ENCODE results near the gene NDUFA6.
A peak's percentile ranks its signal among the peaks of the same experiment; 100 is the strongest.
"Not testable (repeated sequence)": the region's sequence is repeated elsewhere in the genome, so short reads cannot be mapped to it uniquely, and the experiment has no call there.

Gene NDUFA6

GRCh38 chr22:42116848-42117424 is 26.4 kb upstream of the NDUFA6 start:
- no peaks in the 10 kb centered on the region for H3K4me1 ChIP-seq (ENCODE audit: control insufficient read depth in 1 of 2, insufficient read depth in 2 of 2, low read length in 2 of 2)
- no peak overlapping the region for H3K14ac ChIP-seq (ENCODE audit: low read length)
- H3K27ac ChIP-seq (ENCODE audit: low read depth, low read length), result no peak overlapping the region
- no peak overlapping the region for H3K4me3 ChIP-seq (ENCODE audit: low read depth, low read length)
- H4K91ac ChIP-seq (ENCODE audit: low read depth, low read length), result no peak overlapping the region
- H2BK5ac ChIP-seq (ENCODE audit: low read depth, low read length, poor library complexity), result no peak overlapping the region
- H3K18ac ChIP-seq (ENCODE audit: low read length), result no peak overlapping the region
- no peak overlapping the region for H2BK12ac ChIP-seq (ENCODE audit: low read length)
- no peaks in the 10 kb centered on the region for H3K79me2 ChIP-seq (ENCODE audit: control insufficient read depth, insufficient read depth, low read length, poor library complexity)
- no peak overlapping the region for H4K12ac ChIP-seq (ENCODE audit: low read depth, low read length)
- no peaks in the 10 kb centered on the region for H3K36me3 ChIP-seq (ENCODE audit: control insufficient read depth in 1 of 2, insufficient read depth in 2 of 2, low read length in 2 of 2)
- no peak overlapping the region for H3K23ac ChIP-seq (ENCODE audit: low read length)
- no peaks in the 10 kb centered on the region for H3K27me3 ChIP-seq (ENCODE audit: insufficient read depth, low read length)
- no peak overlapping the region for H3K9ac ChIP-seq (ENCODE audit: low read length)
- H3K4me2 ChIP-seq (ENCODE audit: low read length), result no peak overlapping the region
- no peaks in the 10 kb centered on the region for H3K79me1 ChIP-seq (ENCODE audit: low read length)
- DNase-seq, result no peak
- WGBS (ENCODE audit: extremely low coverage, insufficient coverage, insufficient read length), result no CpG with 5 or more reads among the region's 4 CpGs
- H3K9me3 ChIP-seq (ENCODE audit: insufficient read depth, low read depth, low read length), result peaks cover 8% of the 10 kb centered on the region
- no peak overlapping the region for H4K8ac ChIP-seq (ENCODE audit: low read depth, low read length)
- H2BK120ac ChIP-seq (ENCODE audit: insufficient read depth, low read length, poor library complexity), result no peak overlapping the region
- no peak overlapping the region for H3K4ac ChIP-seq (ENCODE audit: low read depth, low read length)
- no peak overlapping the region for H2AK5ac ChIP-seq (ENCODE audit: low read length)
- no peak overlapping the region for H2AFZ ChIP-seq (ENCODE audit: insufficient read depth, low read length, poor library complexity)

GRCh38 chr22:42115420-42115830 is 24.9 kb upstream of the NDUFA6 start:
- not testable (repeated sequence) for H3K36me3 ChIP-seq (ENCODE audit: control insufficient read depth in 1 of 2, insufficient read depth in 2 of 2, low read length in 2 of 2); H2AFZ ChIP-seq (ENCODE audit: insufficient read depth, low read length, poor library complexity); H4K91ac ChIP-seq (ENCODE audit: low read depth, low read length); H3K9me3 ChIP-seq (ENCODE audit: insufficient read depth, low read depth, low read length); H3K4me3 ChIP-seq (ENCODE audit: low read depth, low read length); H3K27me3 ChIP-seq (ENCODE audit: insufficient read depth, low read length); H3K9ac ChIP-seq (ENCODE audit: low read length); H3K23ac ChIP-seq (ENCODE audit: low read length); H4K8ac ChIP-seq (ENCODE audit: low read depth, low read length); H2BK12ac ChIP-seq (ENCODE audit: low read length); H3K4ac ChIP-seq (ENCODE audit: low read depth, low read length); H3K18ac ChIP-seq (ENCODE audit: low read length); DNase-seq; H3K27ac ChIP-seq (ENCODE audit: low read depth, low read length); H3K79me1 ChIP-seq (ENCODE audit: low read length); H3K4me2 ChIP-seq (ENCODE audit: low read length); H3K4me1 ChIP-seq (ENCODE audit: control insufficient read depth in 1 of 2, insufficient read depth in 2 of 2, low read length in 2 of 2); H4K12ac ChIP-seq (ENCODE audit: low read depth, low read length); H2BK5ac ChIP-seq (ENCODE audit: low read depth, low read length, poor library complexity); H3K14ac ChIP-seq (ENCODE audit: low read length); H2AK5ac ChIP-seq (ENCODE audit: low read length); H2BK120ac ChIP-seq (ENCODE audit: insufficient read depth, low read length, poor library complexity); H3K79me2 ChIP-seq (ENCODE audit: control insufficient read depth, insufficient read depth, low read length, poor library complexity)
- 100% methylated on average over 3 of the region's 6 CpGs for WGBS (ENCODE audit: extremely low coverage, insufficient coverage, insufficient read length)

- no CpG with 5 or more reads among the region's 7 CpGs for WGBS (ENCODE audit: extremely low coverage, insufficient coverage, insufficient read length)
- Histone ChIP-seq H4K8ac (ENCODE audit: low read depth, low read length) (no peak overlapping the region), H3K27me3 (ENCODE audit: insufficient read depth, low read length) (no peaks in the 10 kb centered on the region)
Measured at GRCh38 chr22:42114721-42115120, 24.1 kb upstream of the NDUFA6 start.

GRCh38 chr22:42112793-42113192 is 22.2 kb upstream of the NDUFA6 start:
- not testable (repeated sequence) for H3K23ac ChIP-seq (ENCODE audit: low read length); H2AFZ ChIP-seq (ENCODE audit: insufficient read depth, low read length, poor library complexity); H2AK5ac ChIP-seq (ENCODE audit: low read length); H3K4me1 ChIP-seq (ENCODE audit: control insufficient read depth in 1 of 2, insufficient read depth in 2 of 2, low read length in 2 of 2); H4K8ac ChIP-seq (ENCODE audit: low read depth, low read length); H3K4me3 ChIP-seq (ENCODE audit: low read depth, low read length); H3K14ac ChIP-seq (ENCODE audit: low read length); H4K12ac ChIP-seq (ENCODE audit: low read depth, low read length); H3K9ac ChIP-seq (ENCODE audit: low read length); H3K79me2 ChIP-seq (ENCODE audit: control insufficient read depth, insufficient read depth, low read length, poor library complexity); H3K27me3 ChIP-seq (ENCODE audit: insufficient read depth, low read length); H3K27ac ChIP-seq (ENCODE audit: low read depth, low read length); H3K36me3 ChIP-seq (ENCODE audit: control insufficient read depth in 1 of 2, insufficient read depth in 2 of 2, low read length in 2 of 2); H2BK12ac ChIP-seq (ENCODE audit: low read length); H3K9me3 ChIP-seq (ENCODE audit: insufficient read depth, low read depth, low read length); H3K4ac ChIP-seq (ENCODE audit: low read depth, low read length); H3K4me2 ChIP-seq (ENCODE audit: low read length); H2BK120ac ChIP-seq (ENCODE audit: insufficient read depth, low read length, poor library complexity); H3K79me1 ChIP-seq (ENCODE audit: low read length); H4K91ac ChIP-seq (ENCODE audit: low read depth, low read length); H3K18ac ChIP-seq (ENCODE audit: low read length); H2BK5ac ChIP-seq (ENCODE audit: low read depth, low read length, poor library complexity)
- no CpG with 5 or more reads among the region's 4 CpGs for WGBS (ENCODE audit: extremely low coverage, insufficient coverage, insufficient read length)
- DNase-seq, result peak in 1 of 2 donors; percentile 35

More at GRCh38 chr22:42114721-42115120, 24.1 kb upstream of the NDUFA6 start:
- Histone ChIP-seq H3K9ac (ENCODE audit: low read length) (no peak overlapping the region), H3K4me3 (ENCODE audit: low read depth, low read length) (no peak overlapping the region), H3K36me3 (ENCODE audit: control insufficient read depth in 1 of 2, insufficient read depth in 2 of 2, low read length in 2 of 2) (no peaks in the 10 kb centered on the region), H3K4me2 (ENCODE audit: low read length) (no peak overlapping the region), H3K27ac (ENCODE audit: low read depth, low read length) (no peak overlapping the region), H3K23ac (ENCODE audit: low read length) (no peak overlapping the region), H4K12ac (ENCODE audit: low read depth, low read length) (no peak overlapping the region), H3K18ac (ENCODE audit: low read length) (no peak overlapping the region), H3K79me2 (ENCODE audit: control insufficient read depth, insufficient read depth, low read length, poor library complexity) (no peaks in the 10 kb centered on the region), H2BK120ac (ENCODE audit: insufficient read depth, low read length, poor library complexity) (no peak overlapping the region), H3K79me1 (ENCODE audit: low read length) (no peaks in the 10 kb centered on the region), H2BK12ac (ENCODE audit: low read length) (no peak overlapping the region), H3K14ac (ENCODE audit: low read length) (no peak overlapping the region), H3K4me1 (ENCODE audit: control insufficient read depth in 1 of 2, insufficient read depth in 2 of 2, low read length in 2 of 2) (no peaks in the 10 kb centered on the region), H3K9me3 (ENCODE audit: insufficient read depth, low read depth, low read length) (peaks cover 8% of the 10 kb centered on the region), H4K91ac (ENCODE audit: low read depth, low read length) (no peak overlapping the region), H2AFZ (ENCODE audit: insufficient read depth, low read length, poor library complexity) (no peak overlapping the region), H2BK5ac (ENCODE audit: low read depth, low read length, poor library complexity) (no peak overlapping the region), H3K4ac (ENCODE audit: low read depth, low read length) (no peak overlapping the region), H2AK5ac (ENCODE audit: low read length) (no peak overlapping the region)
- DNase-seq, result peak; percentile 11 to 64
